Suprapubic skin (tissue), 4 donors: ENCODE data around the gene CCNL1.
"Not testable (repeated sequence)": the region's sequence is repeated elsewhere in the genome, so short reads cannot be mapped to it uniquely, and the experiment has no call there.

Experiments
- CTCF ChIP-seq, 2 donors: fragments of 200-600 bp in 1 of 2; fragments of 450-650 bp in 1 of 2; sonication (generic) in 1 of 2; IDR thresholded peaks; one replicate each; pipeline ENCODE4 v1.5.1; 2016 to 2019; ENCODE audit warnings: antibody characterized with exemption in 2 of 2, mild to moderate bottlenecking in 1 of 2, moderate library complexity in 1 of 2
- POLR2A ChIP-seq, 2 donors: fragments of 450-650 bp; IDR thresholded peaks; one replicate each; pipeline ENCODE4 v1.6.1; 2017; ENCODE audit warnings: antibody characterized with exemption in 2 of 2, mild to moderate bottlenecking in 2 of 2, moderate library complexity in 2 of 2
- POLR2AphosphoS5 ChIP-seq, 3 donors: sonication (generic); formaldehyde crosslinking; IDR thresholded peaks; one replicate each; pipeline ENCODE4 v1.6.1; 2017; ENCODE audit warnings: antibody characterized with exemption in 3 of 3

DNA sequence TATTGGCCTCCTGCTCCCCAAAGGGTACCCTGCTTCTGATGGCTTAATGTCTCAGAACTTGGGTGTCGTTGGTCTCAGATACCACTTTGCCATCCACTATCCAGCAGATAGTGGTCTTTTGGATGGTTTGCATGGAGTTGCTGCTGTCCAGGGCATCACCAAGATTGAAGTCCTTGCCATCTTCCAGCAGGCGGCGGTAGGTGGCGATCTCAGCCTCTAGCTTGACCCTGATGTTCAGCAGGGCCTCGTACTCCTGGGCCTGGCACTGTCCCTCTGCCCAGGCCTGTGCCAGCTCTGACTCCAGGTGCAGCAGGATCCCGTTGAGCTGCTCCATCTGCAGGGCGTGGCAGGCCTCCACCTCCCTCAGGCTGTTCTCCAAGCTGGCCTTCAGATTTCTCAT lies 2.7 kb upstream of the CCNL1 start:
- not testable (repeated sequence) for TF ChIP-seq CTCF, POLR2A, POLR2AphosphoS5 (IDR thresholded peaks at IDR 0.05)
